K562 (cell line): ENCODE measurements around the gene UBE2M. TPM values are rescaled to one million over a fixed set of nuclear protein-coding genes. Genes with fewer than 3 reads are reported as not detected.

ENCODE experiments used
- BCL6 ChIP-seq: fragments of 250-450 bp; sonication (Bioruptor Pico); IDR thresholded peaks from 2 replicates; pipeline ENCODE4 v1.4.0; 2020
- HNRNPUL1 ChIP-seq: fragments of 200-400 bp; formaldehyde crosslinking; IDR thresholded peaks from 2 replicates; pipeline ENCODE4 v1.6.1; 2017; ENCODE audit warnings: low read length
- JUND ChIP-seq, 2 experiments: IDR thresholded peaks; 2 replicates in 1 of 2; 3 replicates in 1 of 2; pipeline ENCODE4 v1.6.1; 2011; ENCODE audit warnings: borderline replicate concordance in 2 of 2, low read depth in 2 of 2, low read length in 2 of 2, improper control_type of control experiment in 1 of 2, missing biosample characterization in 1 of 2, missing genetic modification characterization in 1 of 2, missing genetic modification reagents in 1 of 2
- NR1H2 ChIP-seq: sonication (generic); formaldehyde crosslinking; IDR thresholded peaks from 2 replicates; pipeline ENCODE4 v1.4.0; 2020; ENCODE audit warnings: mild to moderate bottlenecking, missing genetic modification reagents
- PCBP1 ChIP-seq: fragments of 200-400 bp; formaldehyde crosslinking; IDR thresholded peaks from 2 replicates; pipeline ENCODE4 v1.6.1; 2018; ENCODE audit warnings: mild to moderate bottlenecking, low read depth, low read length; ENCODE audit not compliant: poor library complexity, severe bottlenecking
- POLR2AphosphoS5 ChIP-seq: IDR thresholded peaks from 2 replicates; pipeline ENCODE4 v1.6.1; 2011; ENCODE audit warnings: mild to moderate bottlenecking, low read depth, low read length, moderate library complexity; ENCODE audit not compliant: control insufficient read depth, insufficient read depth
- PRMT5 ChIP-seq: sonication (generic); formaldehyde crosslinking; IDR thresholded peaks from 2 replicates; pipeline ENCODE4 v1.5.0; 2020; ENCODE audit warnings: missing genetic modification reagents
- PTRF ChIP-seq: fragments of 450-650 bp; IDR thresholded peaks from 2 replicates; pipeline ENCODE4 v1.6.1; 2016; ENCODE audit warnings: mild to moderate bottlenecking, missing genetic modification characterization, missing compliant biosample characterization
- TAF7 ChIP-seq: fragments of 450-650 bp; IDR thresholded peaks from 2 replicates; pipeline ENCODE4 v1.6.1; 2016; ENCODE audit warnings: missing genetic modification characterization, missing compliant biosample characterization
- polyA plus RNA-seq, 8 experiments: library from polyadenylated mRNA; depleted of rRNA in 4 of 8; stranded (reverse) in 5 of 8; unstranded in 3 of 8; fragments of >200 nt; fragmentation: Nextera tagmentation in 2 of 8; fragmentation: Illumina TruSeq in 1 of 8; extraction: Ambion mirVana in 2 of 8; extraction: Trizol in 1 of 8; gene quantifications; 2 replicates each; pipeline versions ENCODE4 v1.2.1 to v1.2.3, GENCODE V29; 2011 to 2014; ENCODE audit warnings: inconsistent platforms in 1 of 8, missing spikeins in 1 of 8
- total RNA-seq, 7 experiments: library from RNA; depleted of rRNA in 6 of 7; stranded (reverse); fragments of >200 nt in 6 of 7; fragmentation: Illumina TruSeq in 2 of 7; extraction: Trizol in 2 of 7; gene quantifications; 2 replicates each; pipeline versions ENCODE4 v1.2.1 to v1.2.3, GENCODE V29; 2011 to 2021; ENCODE audit warnings: low replicate concordance in 1 of 7
- TF ChIP-seq, protein P1 (sequence below): sonication (generic); formaldehyde crosslinking; IDR thresholded peaks from 2 replicates; pipeline ENCODE4 v1.8.0; 2023; ENCODE audit warnings: missing genetic modification reagents, mild to moderate bottlenecking, borderline replicate concordance
- TF ChIP-seq, protein P2 (sequence below), 2 experiments: fragments of 450-650 bp in 1 of 2; sonication (generic) in 1 of 2; formaldehyde crosslinking in 1 of 2; IDR thresholded peaks; 2 replicates each; pipeline versions ENCODE4 v1.7.1 to v1.9.0; 2016 to 2022; ENCODE audit warnings: inconsistent platforms in 1 of 2, mild to moderate bottlenecking in 1 of 2, missing genetic modification reagents in 1 of 2

Gene UBE2M
- total and polyA plus RNA-seq, 9 of the 15 experiments (the other 6 are each of a cell fraction or from before 2014, with no cell fraction given) = 0.92 to 163 (median 85.7) TPM

DNA sequence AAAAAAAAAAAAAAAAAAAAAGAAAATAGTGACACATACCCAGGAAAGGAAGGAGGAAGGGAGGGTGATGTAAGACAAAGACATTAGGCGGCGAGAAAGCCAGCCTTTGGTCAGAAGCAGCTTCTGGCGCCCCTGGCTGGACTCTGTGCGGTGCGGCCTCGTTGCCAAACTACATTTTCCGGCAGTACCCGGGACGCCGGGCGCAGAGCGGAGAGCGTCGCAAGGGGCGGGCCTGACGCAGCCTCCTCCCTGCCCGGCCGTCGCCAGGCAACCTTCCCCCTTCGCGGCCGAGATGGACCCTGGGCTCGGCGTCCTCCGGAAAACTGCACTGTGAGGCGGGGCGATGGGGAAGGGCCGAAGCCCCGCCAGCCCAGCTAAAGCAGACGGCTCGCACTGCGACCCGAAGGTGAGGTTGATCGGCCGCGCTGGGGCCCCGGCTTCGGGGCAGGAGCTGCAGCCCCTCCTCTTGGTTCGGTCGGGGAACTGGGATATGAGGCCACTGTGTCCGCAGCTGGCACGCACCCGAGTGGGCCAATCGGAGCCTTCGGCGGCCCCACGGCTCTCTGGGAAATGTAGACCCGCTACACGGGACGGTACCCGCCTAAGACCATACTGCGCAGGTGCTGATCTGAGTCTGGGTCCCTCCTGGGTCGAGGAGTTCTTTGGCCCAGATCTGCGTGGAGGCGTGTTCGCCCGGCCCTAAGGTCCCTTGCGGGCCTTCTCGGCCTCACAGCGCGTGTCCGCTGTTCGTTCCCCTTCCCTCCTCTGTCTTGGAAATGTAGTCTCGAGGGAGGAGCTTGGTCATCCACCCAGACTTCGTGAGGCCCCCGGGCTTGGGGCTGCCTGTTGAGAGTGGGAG lies 17.0 kb upstream of the UBE2M start (continued):
- TF ChIP-seq JUND (IDR thresholded peaks at IDR 0.05; ENCODE audit: borderline replicate concordance, low read depth, low read length) (0 out of 2 replicates have a peak, but pooled peaks have one; percentile 13), JUND (tag; IDR thresholded peaks at IDR 0.05; ENCODE audit: borderline replicate concordance, low read depth, low read length) (peak; percentile 23; the same call in 1 of the 3 replicates), PTRF (tag) (no peak), TAF7 (tag) (peak; percentile 43; the same call in 1 of the 2 replicates), POLR2AphosphoS5 (peak; percentile 37; the same call in 1 of the 2 replicates), PCBP1 (peak; percentile 91), NR1H2 (CRISPR knock-in tag) (no peak), BCL6 (no peak), PRMT5 (CRISPR knock-in tag) (no peak), HNRNPUL1 (no peak)
- TF ChIP-seq, protein P1, sequence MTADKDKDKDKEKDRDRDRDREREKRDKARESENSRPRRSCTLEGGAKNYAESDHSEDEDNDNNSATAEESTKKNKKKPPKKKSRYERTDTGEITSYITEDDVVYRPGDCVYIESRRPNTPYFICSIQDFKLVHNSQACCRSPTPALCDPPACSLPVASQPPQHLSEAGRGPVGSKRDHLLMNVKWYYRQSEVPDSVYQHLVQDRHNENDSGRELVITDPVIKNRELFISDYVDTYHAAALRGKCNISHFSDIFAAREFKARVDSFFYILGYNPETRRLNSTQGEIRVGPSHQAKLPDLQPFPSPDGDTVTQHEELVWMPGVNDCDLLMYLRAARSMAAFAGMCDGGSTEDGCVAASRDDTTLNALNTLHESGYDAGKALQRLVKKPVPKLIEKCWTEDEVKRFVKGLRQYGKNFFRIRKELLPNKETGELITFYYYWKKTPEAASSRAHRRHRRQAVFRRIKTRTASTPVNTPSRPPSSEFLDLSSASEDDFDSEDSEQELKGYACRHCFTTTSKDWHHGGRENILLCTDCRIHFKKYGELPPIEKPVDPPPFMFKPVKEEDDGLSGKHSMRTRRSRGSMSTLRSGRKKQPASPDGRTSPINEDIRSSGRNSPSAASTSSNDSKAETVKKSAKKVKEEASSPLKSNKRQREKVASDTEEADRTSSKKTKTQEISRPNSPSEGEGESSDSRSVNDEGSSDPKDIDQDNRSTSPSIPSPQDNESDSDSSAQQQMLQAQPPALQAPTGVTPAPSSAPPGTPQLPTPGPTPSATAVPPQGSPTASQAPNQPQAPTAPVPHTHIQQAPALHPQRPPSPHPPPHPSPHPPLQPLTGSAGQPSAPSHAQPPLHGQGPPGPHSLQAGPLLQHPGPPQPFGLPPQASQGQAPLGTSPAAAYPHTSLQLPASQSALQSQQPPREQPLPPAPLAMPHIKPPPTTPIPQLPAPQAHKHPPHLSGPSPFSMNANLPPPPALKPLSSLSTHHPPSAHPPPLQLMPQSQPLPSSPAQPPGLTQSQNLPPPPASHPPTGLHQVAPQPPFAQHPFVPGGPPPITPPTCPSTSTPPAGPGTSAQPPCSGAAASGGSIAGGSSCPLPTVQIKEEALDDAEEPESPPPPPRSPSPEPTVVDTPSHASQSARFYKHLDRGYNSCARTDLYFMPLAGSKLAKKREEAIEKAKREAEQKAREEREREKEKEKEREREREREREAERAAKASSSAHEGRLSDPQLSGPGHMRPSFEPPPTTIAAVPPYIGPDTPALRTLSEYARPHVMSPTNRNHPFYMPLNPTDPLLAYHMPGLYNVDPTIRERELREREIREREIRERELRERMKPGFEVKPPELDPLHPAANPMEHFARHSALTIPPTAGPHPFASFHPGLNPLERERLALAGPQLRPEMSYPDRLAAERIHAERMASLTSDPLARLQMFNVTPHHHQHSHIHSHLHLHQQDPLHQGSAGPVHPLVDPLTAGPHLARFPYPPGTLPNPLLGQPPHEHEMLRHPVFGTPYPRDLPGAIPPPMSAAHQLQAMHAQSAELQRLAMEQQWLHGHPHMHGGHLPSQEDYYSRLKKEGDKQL (CRISPR knock-in tag) = no peak
- TF ChIP-seq, protein P2, sequence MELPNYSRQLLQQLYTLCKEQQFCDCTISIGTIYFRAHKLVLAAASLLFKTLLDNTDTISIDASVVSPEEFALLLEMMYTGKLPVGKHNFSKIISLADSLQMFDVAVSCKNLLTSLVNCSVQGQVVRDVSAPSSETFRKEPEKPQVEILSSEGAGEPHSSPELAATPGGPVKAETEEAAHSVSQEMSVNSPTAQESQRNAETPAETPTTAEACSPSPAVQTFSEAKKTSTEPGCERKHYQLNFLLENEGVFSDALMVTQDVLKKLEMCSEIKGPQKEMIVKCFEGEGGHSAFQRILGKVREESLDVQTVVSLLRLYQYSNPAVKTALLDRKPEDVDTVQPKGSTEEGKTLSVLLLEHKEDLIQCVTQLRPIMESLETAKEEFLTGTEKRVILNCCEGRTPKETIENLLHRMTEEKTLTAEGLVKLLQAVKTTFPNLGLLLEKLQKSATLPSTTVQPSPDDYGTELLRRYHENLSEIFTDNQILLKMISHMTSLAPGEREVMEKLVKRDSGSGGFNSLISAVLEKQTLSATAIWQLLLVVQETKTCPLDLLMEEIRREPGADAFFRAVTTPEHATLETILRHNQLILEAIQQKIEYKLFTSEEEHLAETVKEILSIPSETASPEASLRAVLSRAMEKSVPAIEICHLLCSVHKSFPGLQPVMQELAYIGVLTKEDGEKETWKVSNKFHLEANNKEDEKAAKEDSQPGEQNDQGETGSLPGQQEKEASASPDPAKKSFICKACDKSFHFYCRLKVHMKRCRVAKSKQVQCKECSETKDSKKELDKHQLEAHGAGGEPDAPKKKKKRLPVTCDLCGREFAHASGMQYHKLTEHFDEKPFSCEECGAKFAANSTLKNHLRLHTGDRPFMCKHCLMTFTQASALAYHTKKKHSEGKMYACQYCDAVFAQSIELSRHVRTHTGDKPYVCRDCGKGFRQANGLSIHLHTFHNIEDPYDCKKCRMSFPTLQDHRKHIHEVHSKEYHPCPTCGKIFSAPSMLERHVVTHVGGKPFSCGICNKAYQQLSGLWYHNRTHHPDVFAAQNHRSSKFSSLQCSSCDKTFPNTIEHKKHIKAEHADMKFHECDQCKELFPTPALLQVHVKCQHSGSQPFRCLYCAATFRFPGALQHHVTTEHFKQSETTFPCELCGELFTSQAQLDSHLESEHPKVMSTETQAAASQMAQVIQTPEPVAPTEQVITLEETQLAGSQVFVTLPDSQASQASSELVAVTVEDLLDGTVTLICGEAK (IDR thresholded peaks at IDR 0.05) = no peak
- TF ChIP-seq, protein P2 (CRISPR knock-in tag; IDR thresholded peaks at IDR 0.05) = no peak
